ENCODE data around the gene PKLR. TPM values are rescaled to one million over a fixed set of nuclear protein-coding genes. Genes with fewer than 3 reads are reported as not detected.

The PKLR gene
- total and polyA plus RNA-seq, 2 donors (not counting 1 experiment from before 2014, with no cell fraction given): not detected

- DNase-seq (no peak), ATAC-seq (ENCODE audit: low read depth) (no peak)
- Histone ChIP-seq H4K20me1 (ENCODE audit: control insufficient read depth, insufficient read depth, low read length, poor library complexity, severe bottlenecking) (no peaks in the 10 kb centered on the region), H3K9ac (ENCODE audit: low read length) (peak overlapping the region; percentile 80), H3K27me3 (replicated peaks in 1 of 4; ENCODE audit: control extremely low read depth in 1 of 4, control insufficient read depth in 3 of 4, insufficient read depth in 4 of 4, low read length in 3 of 4) (no peaks in the 10 kb centered on the region), H3K4me1 (ENCODE audit: control insufficient read depth in 2 of 2, insufficient read depth in 2 of 2, low read length in 2 of 2) (peaks cover 20 to 31% of the 10 kb centered on the region in 2 donors), H3K36me3 (replicated peaks in 1 of 2; ENCODE audit: control extremely low read depth in 1 of 2, control insufficient read depth in 1 of 2, extremely low read depth in 1 of 2, insufficient read depth in 2 of 2, low read length in 1 of 2) (peaks cover 0 to 23% of the 10 kb centered on the region in 2 experiments), H3K4me2 (replicated peaks; ENCODE audit: low read depth, low read length, poor library complexity, severe bottlenecking) (peak overlapping the region; percentile 97), H3K4me3 (ENCODE audit: control extremely low read depth in 1 of 5, extremely low read depth in 1 of 5, insufficient read depth in 1 of 5, low read depth in 2 of 5, low read length in 4 of 5) (peak overlapping the region in 4 of 5 experiments; percentile 71 to 87 (median 80)), H2AFZ (ENCODE audit: insufficient read depth, low read depth, low read length, poor library complexity, severe bottlenecking) (peak overlapping the region; percentile 93), H3K9me3 (ENCODE audit: control extremely low read depth in 1 of 3, control insufficient read depth in 2 of 3, insufficient read depth in 1 of 3, low read length in 2 of 3) (peaks cover 0 to 3% (median 0%) of the 10 kb centered on the region in 3 donors), H3K27ac (ENCODE audit: low read length in 2 of 2) (peak overlapping the region in 1 of 2 donors; percentile 1), H3K79me2 (ENCODE audit: control insufficient read depth, insufficient read depth, low read length) (no peaks in the 10 kb centered on the region)
- WGBS (ENCODE audit: insufficient coverage): 18% methylated on average over 29 of the region's 35 CpGs
- peak overlapping the region; percentile 67 for H3K27ac Mint-ChIP-seq
- TF ChIP-seq, protein P1, sequence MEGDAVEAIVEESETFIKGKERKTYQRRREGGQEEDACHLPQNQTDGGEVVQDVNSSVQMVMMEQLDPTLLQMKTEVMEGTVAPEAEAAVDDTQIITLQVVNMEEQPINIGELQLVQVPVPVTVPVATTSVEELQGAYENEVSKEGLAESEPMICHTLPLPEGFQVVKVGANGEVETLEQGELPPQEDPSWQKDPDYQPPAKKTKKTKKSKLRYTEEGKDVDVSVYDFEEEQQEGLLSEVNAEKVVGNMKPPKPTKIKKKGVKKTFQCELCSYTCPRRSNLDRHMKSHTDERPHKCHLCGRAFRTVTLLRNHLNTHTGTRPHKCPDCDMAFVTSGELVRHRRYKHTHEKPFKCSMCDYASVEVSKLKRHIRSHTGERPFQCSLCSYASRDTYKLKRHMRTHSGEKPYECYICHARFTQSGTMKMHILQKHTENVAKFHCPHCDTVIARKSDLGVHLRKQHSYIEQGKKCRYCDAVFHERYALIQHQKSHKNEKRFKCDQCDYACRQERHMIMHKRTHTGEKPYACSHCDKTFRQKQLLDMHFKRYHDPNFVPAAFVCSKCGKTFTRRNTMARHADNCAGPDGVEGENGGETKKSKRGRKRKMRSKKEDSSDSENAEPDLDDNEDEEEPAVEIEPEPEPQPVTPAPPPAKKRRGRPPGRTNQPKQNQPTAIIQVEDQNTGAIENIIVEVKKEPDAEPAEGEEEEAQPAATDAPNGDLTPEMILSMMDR (IDR thresholded peaks at IDR 0.05): no peak
- no peak for TF ChIP-seq EZH2 (IDR thresholded peaks at IDR 0.05; ENCODE audit: borderline replicate concordance, insufficient read depth, low read depth, low read length, poor library complexity, severe bottlenecking)
- H3K4me1 Mint-ChIP-seq: peaks cover 44% of the 10 kb centered on the region
- no peaks in the 10 kb centered on the region for H3K9me3 Mint-ChIP-seq (ENCODE audit: insufficient read depth)
- H3K27me3 Mint-ChIP-seq: no peaks in the 10 kb centered on the region
- intact Hi-C loops (cut with micrococcal nuclease): no loop called here
- peak overlapping the region; percentile 90 for H3K4me3 Mint-ChIP-seq
- POLR2A ChIA-PET: interaction anchor here (1.0 to 1.5 kb wide), 2 partner anchors 10 to 18 kb away, joined by 3 to 12 read pairs; partner anchors contain the start of gene CLK2
- CTCF ChIA-PET: interaction anchor here (0.8 to 1.2 kb wide), 2 partner anchors 52 to 69 kb away, joined by 3 to 5 read pairs; no protein-coding TSS in a partner anchor
Observed at GRCh38 chr1:155254714-155255242, 46.5 kb downstream of the PKLR start.

DNA sequence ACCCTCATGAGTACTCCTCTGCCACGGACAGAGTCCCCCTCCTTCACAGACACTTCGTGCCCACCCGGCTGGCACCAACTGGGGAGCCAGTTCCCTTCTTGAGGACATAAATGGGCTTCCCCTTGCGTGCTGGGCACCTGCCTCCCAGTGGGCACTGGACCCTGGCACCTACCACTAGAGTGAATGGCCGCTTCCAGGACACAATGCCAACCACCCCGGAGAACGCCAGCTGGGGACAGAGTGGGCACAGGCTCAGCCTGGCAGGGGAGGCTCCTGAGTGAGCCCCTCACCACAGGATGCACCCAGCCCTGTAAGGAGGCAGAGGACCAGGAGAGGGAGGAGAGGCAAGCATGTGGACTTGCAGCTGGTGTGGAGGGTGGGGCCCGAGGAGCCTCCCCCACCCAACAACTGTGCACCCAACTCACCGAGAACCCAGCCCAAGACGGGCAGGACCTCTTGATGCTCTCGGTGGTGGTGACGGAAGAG is 47.0 kb downstream of the PKLR start:
- Mint-ChIP-seq H3K27me3 (no peaks in the 10 kb centered on the region), H3K9me3 (ENCODE audit: insufficient read depth) (no peaks in the 10 kb centered on the region), H3K27ac (peak overlapping the region; percentile 67), H3K4me1 (peaks cover 44% of the 10 kb centered on the region), H3K4me3 (peak overlapping the region; percentile 90)
- Histone ChIP-seq H3K9ac (ENCODE audit: low read length) (peak overlapping the region; percentile 80), H3K4me1 (ENCODE audit: control insufficient read depth in 2 of 2, insufficient read depth in 2 of 2, low read length in 2 of 2) (peaks cover 20 to 31% of the 10 kb centered on the region in 2 donors), H4K20me1 (ENCODE audit: control insufficient read depth, insufficient read depth, low read length, poor library complexity, severe bottlenecking) (no peaks in the 10 kb centered on the region), H3K4me3 (ENCODE audit: control extremely low read depth in 1 of 5, extremely low read depth in 1 of 5, insufficient read depth in 1 of 5, low read depth in 2 of 5, low read length in 4 of 5) (peak overlapping the region in 1 of 5 experiments; percentile 79), H3K9me3 (ENCODE audit: control extremely low read depth in 1 of 3, control insufficient read depth in 2 of 3, insufficient read depth in 1 of 3, low read length in 2 of 3) (peaks cover 0 to 3% (median 0%) of the 10 kb centered on the region in 3 donors), H3K27ac (ENCODE audit: low read length in 2 of 2) (no peak overlapping the region), H2AFZ (ENCODE audit: insufficient read depth, low read depth, low read length, poor library complexity, severe bottlenecking) (peak overlapping the region; percentile 93), H3K4me2 (replicated peaks; ENCODE audit: low read depth, low read length, poor library complexity, severe bottlenecking) (peak overlapping the region; percentile 97), H3K27me3 (replicated peaks in 1 of 4; ENCODE audit: control extremely low read depth in 1 of 4, control insufficient read depth in 3 of 4, insufficient read depth in 4 of 4, low read length in 3 of 4) (no peaks in the 10 kb centered on the region), H3K36me3 (replicated peaks in 1 of 2; ENCODE audit: control extremely low read depth in 1 of 2, control insufficient read depth in 1 of 2, extremely low read depth in 1 of 2, insufficient read depth in 2 of 2, low read length in 1 of 2) (peaks cover 0 to 18% of the 10 kb centered on the region in 2 experiments), H3K79me2 (ENCODE audit: control insufficient read depth, insufficient read depth, low read length) (no peaks in the 10 kb centered on the region)
- no peak for TF ChIP-seq EZH2 (IDR thresholded peaks at IDR 0.05; ENCODE audit: borderline replicate concordance, insufficient read depth, low read depth, low read length, poor library complexity, severe bottlenecking)
- TF ChIP-seq, protein P1 (IDR thresholded peaks at IDR 0.05): no peak
- POLR2A ChIA-PET: interaction anchor here (1.0 to 1.5 kb wide), 2 partner anchors 10 to 19 kb away, joined by 3 to 12 read pairs; partner anchors contain the start of gene CLK2
- DNase-seq (no peak), ATAC-seq (ENCODE audit: low read depth) (no peak)
- WGBS (ENCODE audit: insufficient coverage): 71% methylated on average over 12 of the region's 12 CpGs
- CTCF ChIA-PET: interaction anchor here (1.2 kb wide), 1 partner anchor 69 kb away, joined by 5 read pairs; no protein-coding TSS in a partner anchor
- intact Hi-C loops (cut with micrococcal nuclease): no loop called here

Data from B cell (primary cell).